Measurements from ENCODE around the gene KIAA0513. TPM values are rescaled to one million over a fixed set of nuclear protein-coding genes. Genes with fewer than 3 reads are reported as not detected.

Gene KIAA0513
- total RNA-seq, 1 experiment from 2014 or later = 8.7 TPM

GRCh38 chr16:85094812-85095211 lies 67.2 kb downstream of the KIAA0513 start:
- BruUV-seq (replicated peaks) = no TSS peak
- POLR2A ChIA-PET = interaction anchor here (0.6 kb wide), 1 partner anchor 384 kb away, joined by 6 read pairs; no protein-coding TSS in a partner anchor
- CTCF ChIA-PET = no interaction called here
- Histone ChIP-seq H3K9me3 (ENCODE audit: control insufficient read depth, insufficient read depth, low read depth, low read length) (no peaks in the 10 kb centered on the region), H3K27me3 (ENCODE audit: control insufficient read depth, insufficient read depth, low read length) (no peaks in the 10 kb centered on the region), H3K4me3 (ENCODE audit: low read depth in 2 of 2, low read length in 2 of 2) (no peak overlapping the region), H3K36me3 (ENCODE audit: control insufficient read depth, insufficient read depth, low read length) (no peaks in the 10 kb centered on the region), H3K27ac (ENCODE audit: low read length) (no peak overlapping the region), H3K4me1 (ENCODE audit: control insufficient read depth, insufficient read depth, low read length) (no peaks in the 10 kb centered on the region)
- DNase-seq (ENCODE audit: low read depth, low spot score) (no peak), ATAC-seq (no peak)
- TF ChIP-seq CTCF (IDR thresholded peaks at IDR 0.05) (no peak), TCF7L2 (IDR thresholded peaks at IDR 0.05; ENCODE audit: low read depth, low read length) (no peak), REST (IDR thresholded peaks at IDR 0.05; ENCODE audit: insufficient read depth in 1 of 2, low read depth in 2 of 2, low read length in 1 of 2) (no peak), POLR2AphosphoS5 (IDR thresholded peaks at IDR 0.05; ENCODE audit: low read depth, low read length) (no peak)
- in situ Hi-C loops (cut with HindIII; ENCODE audit: low pct_unique_long_range_greater_than_20kb, low sequenced_read_pairs) (no loop called here), intact Hi-C loops (cut with micrococcal nuclease; ENCODE audit: unreplicated experiment) (no loop called here)

GRCh38 chr16:85096921-85097320 lies 69.3 kb downstream of the KIAA0513 start:
- POLR2A ChIA-PET = no interaction called here
- intact Hi-C loops (cut with micrococcal nuclease; ENCODE audit: unreplicated experiment) = no loop called here
- no peaks in the 10 kb centered on the region for H3K27me3 ChIP-seq (ENCODE audit: control insufficient read depth, insufficient read depth, low read length)

More at GRCh38 chr16:85096921-85097320, 69.3 kb downstream of the KIAA0513 start:
- BruUV-seq (replicated peaks) = no TSS peak
- no peak overlapping the region for H3K4me3 ChIP-seq (ENCODE audit: low read depth in 2 of 2, low read length in 2 of 2)
- no peaks in the 10 kb centered on the region for H3K9me3 ChIP-seq (ENCODE audit: control insufficient read depth, insufficient read depth, low read depth, low read length)
- TF ChIP-seq POLR2AphosphoS5 (IDR thresholded peaks at IDR 0.05; ENCODE audit: low read depth, low read length) = no peak
- no peak for TF ChIP-seq REST (IDR thresholded peaks at IDR 0.05; ENCODE audit: insufficient read depth in 1 of 2, low read depth in 2 of 2, low read length in 1 of 2)
- no peak for TF ChIP-seq SIN3A (IDR thresholded peaks at IDR 0.05; ENCODE audit: borderline replicate concordance, insufficient read depth, low read depth, low read length)
- TF ChIP-seq TCF7L2 (IDR thresholded peaks at IDR 0.05; ENCODE audit: low read depth, low read length) = no peak
- TF ChIP-seq CTCF (IDR thresholded peaks at IDR 0.05) = no peak
- CTCF ChIA-PET = no interaction called here
- no peaks in the 10 kb centered on the region for H3K4me1 ChIP-seq (ENCODE audit: control insufficient read depth, insufficient read depth, low read length)
- ATAC-seq (no peak), DNase-seq (ENCODE audit: low read depth, low spot score) (no peak)
- no peak overlapping the region for H3K27ac ChIP-seq (ENCODE audit: low read length)
- in situ Hi-C loops (cut with HindIII; ENCODE audit: low pct_unique_long_range_greater_than_20kb, low sequenced_read_pairs) = no loop called here
- no peaks in the 10 kb centered on the region for H3K36me3 ChIP-seq (ENCODE audit: control insufficient read depth, insufficient read depth, low read length)
